Frontal cortex (tissue), 4 donors: ENCODE data around the gene NUCB1. TPM values are rescaled to one million over a fixed set of nuclear protein-coding genes. Genes with fewer than 3 reads are reported as not detected.
A peak's percentile ranks its signal among the peaks of the same experiment; 100 is the strongest.
"Not testable (repeated sequence)": the region's sequence is repeated elsewhere in the genome, so short reads cannot be mapped to it uniquely, and the experiment has no call there.

ENCODE experiments used
- DNase-seq, 2 donors: peaks; one replicate each; pipeline ENCODE4 v3.0.0; 2012; ENCODE audit warnings: low spot score in 2 of 2
- FAIRE-seq: peaks from 2 replicates; lab custom pipeline; 2012; peaks lifted over from hg19 to GRCh38; lab: Jason Lieb, UNC
- total RNA-seq: library from RNA; depleted of rRNA; stranded (reverse); fragments of >200 nt; gene quantifications from one replicate; pipeline ENCODE4 v1.2.3, GENCODE V29; 2014
- donor health status: control.
- donor health status: control.
- donor health status: control.

NUCB1 gene
- total RNA-seq, 1 donor from 2014 or later = 39.5 TPM

DNA sequence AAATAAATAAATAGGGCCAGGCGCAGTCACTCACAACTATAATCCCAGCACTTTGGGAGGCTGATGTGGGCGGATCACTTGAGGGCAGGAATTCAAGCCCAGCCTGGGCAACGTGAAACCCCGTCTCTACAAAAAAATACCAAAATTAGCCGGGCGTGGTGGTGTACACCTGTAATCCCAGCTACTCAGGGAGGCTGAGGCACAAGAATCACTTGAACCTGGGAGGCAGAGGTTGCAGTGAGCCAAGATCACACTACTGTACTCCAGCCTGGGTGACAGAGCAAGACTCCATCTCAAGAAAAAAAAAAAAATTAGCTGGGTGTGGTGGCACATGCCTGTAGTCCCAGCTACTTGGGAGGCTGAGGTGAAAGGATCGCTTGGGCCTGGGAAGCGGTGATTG, 25.8 kb downstream of the NUCB1 start:
- DNase-seq, FAIRE-seq: not testable (repeated sequence)

DNA sequence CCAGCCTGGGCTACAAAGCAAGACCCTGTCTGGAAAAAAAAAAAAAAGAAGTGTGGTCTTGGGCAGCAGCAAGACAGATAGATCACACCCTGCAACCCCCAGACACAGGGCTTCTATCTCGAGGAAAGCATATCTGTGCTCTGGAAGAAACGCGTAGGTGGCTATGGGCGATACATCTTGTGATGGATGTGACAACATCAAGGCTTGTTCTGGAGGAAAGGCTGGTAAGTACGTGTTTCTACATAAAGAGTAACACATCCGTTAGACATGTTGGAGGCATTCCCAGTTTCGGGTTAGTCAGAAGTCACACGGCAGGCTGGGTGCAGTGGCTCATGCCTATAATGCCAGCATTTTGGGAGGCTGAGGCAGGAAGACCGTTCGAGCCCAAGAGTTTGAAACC, 26.8 kb downstream of the NUCB1 start:
- FAIRE-seq (no peak), DNase-seq (peak in 1 of 2 donors; percentile 58)

DNA sequence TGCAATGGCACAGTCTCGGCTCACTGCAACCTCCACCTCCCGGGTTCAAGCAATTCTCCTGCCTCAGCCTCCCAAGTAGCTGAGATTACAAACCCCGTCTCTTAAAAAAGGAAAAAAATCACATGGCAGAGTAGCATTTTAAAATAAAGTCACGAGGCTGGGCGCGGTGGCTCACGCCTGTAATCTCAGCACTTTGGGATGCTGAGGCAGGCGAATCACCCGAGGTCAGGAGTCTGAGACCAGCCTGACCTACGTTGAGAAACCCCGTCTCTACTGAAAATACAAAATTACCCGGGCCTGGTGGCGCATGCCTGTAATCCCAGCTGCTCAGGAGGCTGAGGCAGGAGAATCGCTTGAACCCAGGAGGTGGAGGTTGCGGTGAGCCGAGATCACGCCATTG, 27.6 kb downstream of the NUCB1 start:
- FAIRE-seq, DNase-seq: not testable (repeated sequence)

DNA sequence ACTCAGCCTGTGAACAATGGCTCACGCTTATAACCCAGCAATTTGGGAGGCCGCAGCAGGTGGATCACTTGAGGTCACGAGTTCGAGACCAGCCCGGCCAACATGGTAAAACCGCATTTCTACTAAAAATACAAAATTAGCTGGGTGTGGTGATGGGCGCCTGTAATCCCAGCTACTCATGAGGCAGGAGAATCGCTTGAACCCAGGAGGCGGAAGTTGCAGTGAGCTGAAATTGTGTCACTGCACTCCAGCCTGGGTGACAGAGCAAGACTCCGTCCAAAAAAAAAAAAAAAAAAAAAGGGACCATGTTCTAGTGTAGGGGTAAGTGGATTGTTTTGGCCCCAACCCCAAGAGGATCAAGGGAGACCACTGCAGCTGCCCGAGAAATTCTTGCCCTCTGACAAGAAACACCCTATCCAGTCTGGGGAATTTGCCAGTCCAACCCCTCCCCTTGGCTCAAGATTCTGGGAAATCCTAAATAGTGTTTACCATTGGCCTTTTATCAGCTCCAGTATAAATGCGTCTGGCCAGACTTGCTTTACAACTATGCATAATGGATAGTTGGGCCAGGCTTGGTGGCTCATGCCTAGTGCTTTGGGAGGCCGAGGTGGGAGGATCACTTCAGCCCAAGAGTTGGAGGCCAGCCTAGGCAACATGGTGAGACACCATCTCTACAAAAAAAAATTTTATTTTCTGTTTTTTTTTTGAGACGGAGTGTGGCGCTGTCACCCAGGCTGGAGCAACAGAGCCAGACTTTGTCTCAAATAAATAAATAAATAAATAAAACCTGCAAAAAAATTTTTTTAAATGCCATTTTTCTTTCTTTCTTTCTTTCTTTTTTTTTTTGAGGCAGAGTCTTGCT, 28.3 kb downstream of the NUCB1 start:
- FAIRE-seq (no peak), DNase-seq (no peak)

DNA sequence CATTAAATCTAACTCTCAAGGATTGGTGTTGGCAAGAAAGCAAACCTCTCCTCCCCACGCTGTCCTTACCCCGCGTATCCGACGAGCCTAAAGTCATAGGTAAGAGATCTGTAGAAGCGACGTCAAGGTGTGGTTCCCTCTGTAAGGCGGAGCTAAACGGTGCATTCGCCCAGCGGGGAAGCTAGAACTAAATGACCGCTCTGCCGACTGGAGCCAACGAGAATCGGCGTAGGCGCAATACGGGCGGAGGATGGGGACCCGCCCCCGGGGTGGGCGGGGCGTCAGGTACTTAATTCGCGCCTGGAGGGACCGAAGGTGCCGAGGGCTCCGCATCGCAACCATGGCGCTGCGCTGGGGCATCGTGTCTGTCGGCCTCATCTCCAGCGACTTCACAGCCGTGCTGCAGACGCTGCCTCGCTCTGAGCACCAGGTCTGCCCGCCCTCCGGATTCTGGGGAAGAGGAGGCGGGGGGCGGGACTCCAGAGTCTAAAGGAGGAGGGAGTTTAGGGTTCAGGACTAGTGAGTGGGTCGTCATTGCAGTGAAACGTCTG, 33.3 kb downstream of the NUCB1 start, which contains the start of gene DHDH:
DHDH (plus strand) TSS at position 318 of the 551 bp plus-strand sequence; CDS start at position 341, 23 bp downstream.
- FAIRE-seq = no peak
- peak in 1 of 2 donors; percentile 61 for DNase-seq

DNA sequence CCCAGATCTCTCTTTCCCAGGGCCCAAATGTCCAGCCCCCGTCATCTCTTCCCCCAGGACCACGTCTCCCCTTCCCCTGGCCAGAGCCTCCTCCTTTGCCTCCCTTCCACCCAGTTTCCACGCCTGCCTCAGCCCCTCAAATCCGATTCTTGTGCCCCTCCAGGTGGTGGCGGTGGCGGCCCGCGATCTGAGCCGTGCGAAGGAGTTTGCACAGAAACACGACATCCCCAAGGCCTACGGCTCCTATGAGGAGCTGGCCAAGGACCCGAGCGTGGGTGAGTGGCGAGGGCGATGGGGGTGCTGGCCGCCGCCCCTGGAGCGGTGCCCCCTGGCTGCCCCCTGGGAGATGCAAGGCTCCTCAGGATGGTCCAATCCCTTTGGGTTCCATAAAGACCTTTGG, 34.7 kb downstream of the NUCB1 start:
- DNase-seq (no peak), FAIRE-seq (no peak)

DNA sequence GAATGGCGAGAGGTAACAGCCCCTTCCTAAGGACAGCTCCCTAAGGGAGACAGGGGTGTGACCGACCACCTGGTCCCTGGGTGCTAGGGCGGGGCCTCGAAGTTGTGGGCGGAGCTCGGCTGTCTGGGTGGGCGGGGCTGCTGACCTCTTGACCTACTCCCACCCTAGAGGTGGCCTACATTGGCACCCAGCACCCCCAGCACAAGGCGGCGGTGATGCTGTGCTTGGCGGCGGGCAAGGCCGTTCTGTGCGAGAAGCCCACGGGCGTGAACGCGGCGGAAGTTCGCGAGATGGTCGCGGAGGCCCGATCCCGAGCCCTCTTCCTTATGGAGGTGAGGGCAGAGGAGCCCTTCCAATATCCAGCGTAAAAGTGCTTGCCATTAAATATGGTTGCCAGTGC, 35.8 kb downstream of the NUCB1 start:
- FAIRE-seq = no peak
- no peak for DNase-seq

DNA sequence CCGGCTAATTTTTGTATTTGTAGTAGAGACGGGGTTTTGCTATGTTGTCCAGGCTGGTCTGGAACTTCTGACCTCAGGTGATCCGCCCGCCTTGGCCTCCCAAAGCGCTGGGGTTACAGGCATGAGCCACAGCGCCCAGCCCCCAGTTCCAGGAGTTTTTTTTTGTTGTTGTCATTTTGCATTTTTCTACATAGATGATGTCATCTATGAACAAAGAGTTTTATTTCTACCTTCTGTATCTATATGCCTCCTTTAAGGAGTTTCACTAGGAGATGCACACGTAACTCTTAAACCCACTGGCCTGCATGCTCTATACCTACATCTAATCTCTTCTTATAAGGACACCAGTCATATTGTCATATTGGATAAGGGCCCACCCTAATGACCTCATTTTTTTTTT, 38.1 kb downstream of the NUCB1 start:
- FAIRE-seq (no peak), DNase-seq (no peak)

DNA sequence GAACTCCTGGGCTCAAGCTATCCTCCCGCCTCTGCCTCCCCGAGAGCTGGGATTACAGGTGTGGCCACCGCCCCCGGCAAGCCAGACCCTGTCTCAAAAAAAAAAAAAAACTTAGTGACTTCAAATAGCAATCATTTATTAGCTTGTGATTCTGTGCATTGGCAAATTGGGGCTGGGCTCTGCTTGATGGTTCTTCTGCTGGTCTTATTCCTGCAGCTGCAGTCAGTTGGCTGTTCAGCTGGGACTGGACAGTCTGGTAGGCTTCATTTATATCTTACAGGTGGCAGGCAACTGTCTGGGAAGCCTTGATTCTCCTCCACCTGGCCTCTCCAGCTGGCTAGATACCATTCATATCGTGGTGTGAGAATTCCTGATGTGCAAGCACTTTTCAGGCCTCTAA, 40.8 kb downstream of the NUCB1 start:
- DNase-seq = no peak
- no peak for FAIRE-seq

DNA sequence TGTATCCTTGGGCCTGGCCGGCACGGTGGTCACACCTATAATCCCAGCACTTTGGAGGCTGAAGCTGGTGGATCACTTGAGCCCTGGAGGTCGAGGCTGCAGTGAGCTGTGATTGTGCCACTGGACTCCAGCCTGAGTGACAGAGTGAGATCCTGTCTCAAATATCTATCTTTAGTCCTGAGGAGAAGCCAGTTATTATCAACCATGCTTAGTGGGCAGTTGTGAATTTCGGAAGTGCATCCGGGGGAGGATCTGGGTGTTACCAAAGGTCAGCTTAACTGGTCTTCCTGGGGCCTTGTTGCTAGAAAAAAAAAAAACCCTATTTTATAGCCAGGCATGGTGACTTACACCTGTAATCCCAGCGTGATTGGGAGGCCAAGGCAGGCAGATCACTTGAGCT, 43.0 kb downstream of the NUCB1 start:
- DNase-seq (no peak), FAIRE-seq (no peak)

DNA sequence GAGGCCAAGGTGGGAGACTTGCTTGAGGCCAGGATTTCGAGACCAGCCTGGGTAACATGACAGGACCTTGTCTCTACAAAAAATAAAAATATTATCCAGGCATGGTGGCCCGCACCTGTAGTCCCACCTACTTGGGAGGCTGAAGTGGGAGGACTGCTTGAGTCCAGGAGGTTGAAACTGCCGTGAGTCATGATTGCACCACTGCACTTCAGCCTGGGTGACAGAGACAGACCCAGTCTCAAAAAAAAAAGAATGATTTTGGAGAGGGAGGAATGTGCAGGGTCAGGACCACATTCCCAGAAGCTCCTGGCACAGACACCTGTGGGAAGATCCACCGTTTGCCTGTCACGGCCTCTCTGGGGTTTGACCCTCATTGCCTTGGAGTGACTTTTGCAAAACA, 45.3 kb downstream of the NUCB1 start:
- FAIRE-seq = no peak
- no peak for DNase-seq

DNA sequence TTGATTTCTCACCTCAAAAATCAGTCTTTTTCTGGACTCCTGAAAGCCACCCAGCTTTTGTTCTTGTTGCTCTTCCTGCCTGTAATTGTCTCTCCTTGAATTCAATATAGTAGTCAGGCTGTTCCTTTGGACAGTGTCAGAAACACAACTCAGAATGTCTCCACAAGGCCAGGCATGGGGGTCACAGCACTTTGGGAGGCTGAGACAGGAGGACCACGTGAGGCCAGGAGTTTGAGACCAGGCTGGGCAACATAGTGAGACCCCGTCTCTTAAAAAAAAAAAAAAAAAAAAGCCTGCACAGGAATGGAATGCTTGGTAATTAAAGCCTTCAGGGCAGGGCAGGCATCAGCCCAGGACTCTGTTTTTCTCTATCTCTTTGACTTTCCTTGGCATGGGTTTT, 45.7 kb downstream of the NUCB1 start:
- no peak for FAIRE-seq

DNA sequence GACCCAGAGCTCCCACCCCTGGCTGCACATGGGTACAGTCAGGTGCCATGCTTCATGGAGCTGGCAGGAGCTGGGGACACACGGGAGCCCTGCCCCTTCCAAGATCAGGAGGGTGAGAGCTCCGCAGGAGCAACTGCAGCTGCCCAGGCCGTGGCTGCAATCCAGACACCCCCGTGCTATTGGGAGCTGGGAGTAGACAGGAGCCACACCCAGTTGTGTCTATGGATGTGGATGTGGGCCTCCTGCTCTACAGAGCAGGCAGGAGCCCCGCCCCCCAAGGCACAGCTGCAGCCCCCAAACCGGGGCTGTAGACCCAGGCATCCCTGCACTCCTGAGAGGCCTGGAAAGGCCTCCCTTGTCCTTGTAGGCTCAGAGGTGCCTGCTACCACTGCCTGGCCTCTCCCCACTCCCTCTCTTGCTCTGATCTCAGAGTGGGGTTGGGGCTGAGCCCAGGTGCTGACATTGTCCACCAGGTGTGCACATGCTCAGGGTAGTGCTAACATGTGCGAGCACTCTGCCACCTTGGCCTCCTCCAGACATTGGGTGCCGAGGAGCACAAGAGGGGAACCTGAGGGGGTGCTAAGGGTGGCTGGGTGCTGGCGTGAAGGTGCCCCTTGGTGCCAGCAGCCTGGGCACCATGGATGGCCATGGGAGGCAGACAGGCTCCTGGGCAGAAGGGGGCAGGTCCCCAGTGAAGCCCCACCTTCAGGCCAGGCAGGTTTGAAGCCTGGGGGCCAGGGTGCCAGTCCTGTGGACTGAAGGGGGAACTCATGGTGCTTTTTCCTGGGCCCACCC, 46.5 kb downstream of the NUCB1 start:
- DNase-seq (no peak), FAIRE-seq (no peak)

More for the DNA sequence above, 45.7 kb downstream of the NUCB1 start:
- DNase-seq = no peak

DNA sequence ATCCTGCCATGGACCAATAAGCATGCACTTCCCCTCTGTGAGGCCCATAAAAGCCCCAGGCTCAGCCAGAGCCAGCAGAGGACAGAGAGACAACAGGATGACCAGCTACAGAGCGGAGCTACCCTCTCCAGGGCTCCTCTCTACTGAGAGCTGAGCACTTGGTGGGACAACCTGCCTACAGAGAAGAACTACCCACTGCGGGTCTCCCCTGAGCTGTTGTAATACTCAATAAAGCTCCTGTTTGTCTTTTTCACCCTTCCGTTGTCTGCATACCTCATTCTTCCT, 47.1 kb downstream of the NUCB1 start:
- no peak for DNase-seq
- no peak for FAIRE-seq

DNA sequence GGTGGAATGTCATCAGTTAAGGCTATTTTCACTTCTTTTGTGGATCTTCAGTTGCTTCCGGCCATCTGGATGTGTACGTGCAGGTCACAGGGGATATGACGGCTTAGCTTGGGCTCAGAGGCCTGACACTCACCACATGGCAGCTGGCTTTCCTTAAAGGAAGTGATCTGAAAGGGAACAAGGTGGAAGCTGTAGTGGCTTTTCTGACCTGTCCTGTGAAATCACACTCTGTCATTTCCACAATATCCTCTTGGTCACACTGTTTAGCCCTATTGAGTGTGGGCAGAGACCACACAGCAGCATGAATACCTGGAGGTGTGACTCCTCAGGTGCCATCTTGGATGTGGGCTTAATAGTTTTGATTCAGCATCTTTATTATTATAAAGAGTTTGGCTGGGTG, 50.0 kb downstream of the NUCB1 start:
- DNase-seq = no peak
- FAIRE-seq = no peak

DNA sequence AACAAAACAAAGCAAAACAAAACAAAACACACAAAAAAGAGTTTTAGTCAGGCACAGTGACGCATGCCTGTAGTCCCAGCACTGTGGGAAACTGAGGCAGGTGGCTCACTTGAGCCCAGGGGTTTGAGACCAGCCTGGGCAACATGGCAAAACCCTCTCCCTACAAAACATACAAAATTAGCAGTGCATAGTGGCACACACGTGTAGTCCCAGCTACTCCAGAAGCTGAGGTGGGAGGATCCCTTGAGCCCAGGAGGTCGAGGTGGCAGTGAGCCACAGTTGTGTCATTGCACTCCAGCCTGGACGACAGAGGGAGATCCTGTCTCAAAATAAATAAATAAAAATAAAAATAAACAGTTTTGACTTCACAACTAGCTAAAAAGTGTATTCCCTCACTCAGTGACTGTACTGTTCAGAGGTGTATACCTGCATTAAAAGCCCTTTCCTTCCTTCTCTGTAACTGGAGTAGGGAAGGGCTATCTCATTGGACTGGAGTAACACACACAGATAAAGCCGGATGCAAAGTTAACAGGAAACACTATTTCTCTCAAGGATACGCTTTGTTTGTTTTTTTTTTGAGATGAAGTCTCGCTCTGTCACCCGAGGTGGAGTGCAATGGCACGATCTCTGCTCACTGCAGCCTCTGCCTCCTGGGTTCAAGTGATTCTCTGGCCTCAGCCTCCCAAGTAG, 50.9 kb downstream of the NUCB1 start:
- DNase-seq (no peak), FAIRE-seq (no peak)

DNA sequence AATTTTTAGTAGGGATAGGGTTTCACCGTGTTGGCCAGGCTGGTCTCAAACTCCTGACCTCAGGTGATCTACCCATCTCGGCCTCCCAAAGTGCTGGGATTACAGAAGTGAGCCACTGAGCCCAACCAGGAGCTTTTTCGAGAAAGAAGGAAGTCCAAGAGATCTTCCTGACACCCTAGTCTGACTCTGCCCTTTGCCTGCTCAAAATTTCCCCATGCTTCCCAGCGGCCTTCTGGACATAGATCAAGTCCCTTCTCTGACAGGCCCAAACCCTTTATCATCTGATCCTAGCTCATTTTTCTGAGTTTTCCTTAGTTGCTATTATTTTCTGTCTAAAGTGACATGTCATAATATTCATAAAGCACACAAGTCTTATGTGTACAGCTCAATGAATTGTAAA, 53.0 kb downstream of the NUCB1 start:
- no peak for DNase-seq
- no peak for FAIRE-seq

DNA sequence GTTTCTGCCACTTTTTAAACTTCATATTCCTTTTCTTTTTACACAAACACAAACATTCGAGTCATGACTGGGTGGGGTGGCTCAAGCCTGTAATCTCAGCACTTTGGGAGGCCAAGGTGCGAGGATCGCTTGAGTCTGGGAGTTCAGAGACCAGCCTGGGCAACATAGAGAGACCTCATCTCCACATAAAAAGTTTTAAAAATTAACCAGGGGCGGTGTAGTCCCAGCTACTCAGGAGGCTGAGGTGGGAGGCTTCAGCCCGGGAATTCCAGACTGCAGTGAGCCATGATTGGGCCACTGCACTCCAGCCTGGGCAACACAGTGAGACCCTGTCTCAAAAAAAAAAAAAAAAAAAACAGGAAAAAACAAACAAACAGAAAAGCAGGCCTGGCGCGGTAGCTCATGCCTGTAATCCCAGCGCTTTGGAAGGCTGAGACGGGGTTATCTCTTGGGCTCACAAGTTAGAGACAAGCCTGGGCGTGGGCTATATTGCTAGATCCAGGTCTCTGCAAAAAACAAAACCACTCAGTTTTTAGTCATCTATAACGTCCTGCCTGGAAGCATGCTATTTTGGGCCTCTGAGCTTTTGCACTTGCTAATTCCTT, 54.0 kb downstream of the NUCB1 start:
- DNase-seq (no peak), FAIRE-seq (no peak)

DNA sequence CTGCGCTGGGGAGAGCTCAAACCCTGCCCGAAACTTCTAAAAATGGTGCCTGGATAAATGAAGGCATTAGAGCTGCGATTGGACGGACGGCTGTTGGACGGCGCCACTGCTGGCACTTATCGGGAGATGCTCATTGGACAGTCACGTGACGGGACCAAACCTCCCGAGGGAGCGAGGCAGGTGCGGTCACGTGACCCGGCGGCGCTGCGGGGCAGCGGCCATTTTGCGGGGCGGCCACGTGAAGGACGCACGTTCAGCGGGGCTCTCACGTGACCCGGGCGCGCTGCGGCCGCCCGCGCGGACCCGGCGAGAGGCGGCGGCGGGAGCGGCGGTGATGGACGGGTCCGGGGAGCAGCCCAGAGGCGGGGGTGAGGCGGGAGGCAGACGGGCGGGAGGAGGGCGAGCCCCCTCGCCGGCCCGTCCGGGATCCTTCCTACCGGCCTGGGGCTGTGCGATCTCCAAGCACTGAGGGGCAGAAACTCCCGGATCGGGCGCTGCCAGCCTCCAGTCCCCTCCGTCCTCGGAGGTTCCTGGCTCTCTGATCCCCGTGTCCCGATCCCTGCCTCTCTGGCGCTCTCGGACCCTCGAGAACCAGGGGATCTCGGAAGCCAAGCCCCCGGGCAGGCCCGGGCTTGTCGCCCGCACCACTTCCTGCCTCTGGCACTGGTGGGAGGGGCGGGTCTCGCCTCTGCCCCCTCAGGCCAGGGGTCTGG, 54.6 kb downstream of the NUCB1 start, which contains the start of gene BAX:
BAX (plus strand) TSS at position 281 of the 713 bp plus-strand sequence; CDS start at position 335, 54 bp downstream.
- FAIRE-seq (no peak), DNase-seq (peak; percentile 96 to 97)
